Neural cell (in vitro differentiated cells): ENCODE data around the gene GAB2. TPM values are rescaled to one million over a fixed set of nuclear protein-coding genes. Genes with fewer than 3 reads are reported as not detected.

ENCODE experiments used
- H2AFZ ChIP-seq: fragments of 200-600, 300-800 bp; sonication (generic), shearing (Covaris generic); 2 replicates; pipeline ENCODE4 v1.6.0; 2014; ENCODE audit warnings: low read depth, mild to moderate bottlenecking, antibody characterized with exemption, low read length, moderate library complexity
- H3F3A ChIP-seq: fragments of 200-600 bp; shearing (Covaris generic); 2 replicates; pipeline ENCODE4 v1.6.1; 2016; ENCODE audit warnings: mild to moderate bottlenecking, moderate library complexity, mixed read lengths, antibody characterized with exemption, low read length; ENCODE audit not compliant: insufficient read depth, poor library complexity, severe bottlenecking
- H3K27ac ChIP-seq: fragments of 200-600, 300-800 bp; sonication (generic), shearing (Covaris generic); 2 replicates; pipeline ENCODE4 v1.5.1; 2014; ENCODE audit warnings: mild to moderate bottlenecking, low read length, moderate library complexity
- H3K27me3 ChIP-seq: fragments of 300-800, 200-600 bp; sonication (generic), shearing (Covaris generic); 2 replicates; pipeline ENCODE4 v1.6.0; 2014; ENCODE audit warnings: mild to moderate bottlenecking, low read depth, low read length, moderate library complexity; ENCODE audit not compliant: insufficient read depth
- H3K36me3 ChIP-seq: fragments of 300-800, 200-600 bp; sonication (generic), shearing (Covaris generic); 2 replicates; pipeline ENCODE4 v1.5.1; 2014; ENCODE audit warnings: mild to moderate bottlenecking, antibody characterized with exemption, low read length, moderate library complexity; ENCODE audit not compliant: insufficient read depth
- H3K4me2 ChIP-seq: fragments of 300-800, 200-600 bp; sonication (generic), shearing (Covaris generic); 2 replicates; pipeline ENCODE4 v1.6.0; 2014; ENCODE audit warnings: mild to moderate bottlenecking, low read length
- H3K4me3 ChIP-seq: fragments of 300-800, 200-600 bp; sonication (generic), shearing (Covaris generic); 2 replicates; pipeline ENCODE4 v1.5.1; 2014; ENCODE audit warnings: mild to moderate bottlenecking, low read length, moderate library complexity
- H3K79me2 ChIP-seq: fragments of 200-600 bp; shearing (Covaris generic); replicated peaks from 2 replicates; pipeline ENCODE4 v1.6.0; 2014; ENCODE audit warnings: mild to moderate bottlenecking, low read length, moderate library complexity; ENCODE audit not compliant: insufficient read depth
- H3K9ac ChIP-seq: fragments of 300-800, 200-600 bp; sonication (generic), shearing (Covaris generic); 2 replicates; pipeline ENCODE4 v1.6.1; 2016; ENCODE audit warnings: mild to moderate bottlenecking, low read length, mixed read lengths
- H3K9me2 ChIP-seq: fragments of 200-600 bp; shearing (Covaris generic); 2 replicates; pipeline ENCODE4 v1.6.1; 2016; ENCODE audit warnings: mild to moderate bottlenecking, low read length, mixed read lengths; ENCODE audit not compliant: insufficient read depth
- H3K9me3 ChIP-seq: fragments of 200-600, 300-800 bp; sonication (generic), shearing (Covaris generic); 2 replicates; pipeline ENCODE4 v1.6.1; 2016; ENCODE audit warnings: mild to moderate bottlenecking, mixed run types, low read length, moderate library complexity, mixed read lengths
- H4K20me1 ChIP-seq: fragments of 200-600 bp; shearing (Covaris generic); 2 replicates; pipeline ENCODE4 v1.6.1; 2016; ENCODE audit warnings: mild to moderate bottlenecking, mixed run types; ENCODE audit not compliant: insufficient read depth
- CTCF ChIP-seq: fragments of 450-650 bp; IDR thresholded peaks from 2 replicates; pipeline ENCODE4 v1.5.1; 2014; ENCODE audit warnings: antibody characterized with exemption, mild to moderate bottlenecking, moderate library complexity; ENCODE audit not compliant: poor library complexity, severe bottlenecking
- EP300 ChIP-seq: fragments of 450-650 bp; conservative IDR thresholded peaks from 2 replicates; pipeline ENCODE4 v1.6.1; 2014; ENCODE audit warnings: antibody characterized with exemption, mild to moderate bottlenecking, moderate library complexity; ENCODE audit not compliant: poor library complexity, severe bottlenecking
- EZH2 ChIP-seq: fragments of 200-600, 300-800 bp; shearing (Covaris generic), sonication (generic); IDR thresholded peaks from 2 replicates; pipeline ENCODE4 v1.6.1; 2014; ENCODE audit warnings: antibody characterized with exemption, low read length, borderline replicate concordance, mild to moderate bottlenecking; ENCODE audit not compliant: insufficient read depth, poor library complexity, severe bottlenecking
- MXI1 ChIP-seq: fragments of 450-650 bp; conservative IDR thresholded peaks from 2 replicates; pipeline ENCODE4 v1.6.1; 2014; ENCODE audit warnings: antibody characterized with exemption, mild to moderate bottlenecking; ENCODE audit not compliant: poor library complexity, severe bottlenecking
- POLR2AphosphoS5 ChIP-seq: IDR thresholded peaks from 2 replicates; pipeline ENCODE4 v1.6.1; 2012
- RAD21 ChIP-seq: fragments of 450-650 bp; conservative IDR thresholded peaks from 2 replicates; pipeline ENCODE4 v1.6.1; 2014; ENCODE audit warnings: antibody characterized with exemption, mild to moderate bottlenecking, moderate library complexity
- REST ChIP-seq: IDR thresholded peaks from 2 replicates; pipeline ENCODE4 v1.6.1; 2012; ENCODE audit warnings: borderline replicate concordance
- SMC3 ChIP-seq: fragments of 450-650 bp; conservative IDR thresholded peaks from 2 replicates; pipeline ENCODE4 v1.6.1; 2014; ENCODE audit warnings: antibody characterized with exemption, mild to moderate bottlenecking, moderate library complexity; ENCODE audit not compliant: poor library complexity
- TAF1 ChIP-seq: IDR thresholded peaks from 2 replicates; pipeline ENCODE4 v1.6.1; 2012; ENCODE audit warnings: low read depth
- polyA plus RNA-seq: library from polyadenylated mRNA; depleted of rRNA; stranded (reverse); fragments of >200 nt; gene quantifications from 2 replicates; pipeline ENCODE4 v1.2.3, GENCODE V29; 2014

GAB2 gene
- polyA plus RNA-seq, 1 donor from 2014 or later = 21.9 TPM

- no peak for TF ChIP-seq EZH2
- TF ChIP-seq SMC3 = no peak
- TF ChIP-seq EP300 = no peak
- TF ChIP-seq RAD21 = no peak
- TF ChIP-seq POLR2AphosphoS5 = no peak
- no peak for TF ChIP-seq MXI1
- no peak for TF ChIP-seq CTCF
- TF ChIP-seq REST = no peak
- TF ChIP-seq TAF1 = no peak
- no peaks in the 10 kb centered on the region for H4K20me1 ChIP-seq
- H3K9me2 ChIP-seq = no peaks in the 10 kb centered on the region
- no peaks in the 10 kb centered on the region for H3K79me2 ChIP-seq
- H3F3A ChIP-seq = no peaks in the 10 kb centered on the region
- no peaks in the 10 kb centered on the region for H3K27me3 ChIP-seq
- H3K4me3 ChIP-seq = no peak overlapping the region
- H3K9me3 ChIP-seq = no peaks in the 10 kb centered on the region
- no peaks in the 10 kb centered on the region for H3K36me3 ChIP-seq
- no peak overlapping the region for H3K9ac ChIP-seq
- H2AFZ ChIP-seq = no peak overlapping the region
- H3K27ac ChIP-seq = no peak overlapping the region
- H3K4me2 ChIP-seq = no peak overlapping the region
Observed at GRCh38 chr11:78199015-78199652, 218.5 kb downstream of the GAB2 start.

GRCh38 chr11:78197816-78198215 is 219.8 kb downstream of the GAB2 start:
- Histone ChIP-seq H3K27ac (no peak overlapping the region), H3K36me3 (no peaks in the 10 kb centered on the region), H3K4me3 (no peak overlapping the region), H3K9me3 (no peaks in the 10 kb centered on the region), H3K9ac (no peak overlapping the region), H3K79me2 (no peaks in the 10 kb centered on the region), H2AFZ (no peak overlapping the region), H4K20me1 (no peaks in the 10 kb centered on the region), H3K4me2 (no peak overlapping the region), H3K27me3 (no peaks in the 10 kb centered on the region), H3F3A (no peaks in the 10 kb centered on the region), H3K9me2 (no peaks in the 10 kb centered on the region)
- TF ChIP-seq EP300 (no peak), RAD21 (no peak), CTCF (no peak), TAF1 (no peak), SMC3 (no peak), POLR2AphosphoS5 (no peak), EZH2 (no peak), MXI1 (no peak), REST (no peak)
